Common myeloid progenitor, CD34-positive (primary cell): ENCODE results near the gene MBD3L1. TPM values are rescaled to one million over a fixed set of nuclear protein-coding genes. Genes with fewer than 3 reads are reported as not detected.

ENCODE experiments used
- CTCF ChIA-PET: fragments of 350-600 bp; sonication (Branson Sonifier 250); formaldehyde crosslinking; loops from one replicate; lab custom pipeline; 2021; ENCODE audit warnings: antibody characterized with exemption; lab: Charles Lee
- POLR2A ChIA-PET: fragments of 350-600 bp; sonication (Branson Sonifier 250); formaldehyde crosslinking; loops from one replicate; lab custom pipeline; 2021; ENCODE audit warnings: antibody characterized with exemption; lab: Charles Lee
- DNase-seq, 3 donors: peaks; one replicate each; pipeline versions ENCODE4 v3.0.0 to v3.0.0-alpha.2; 2013
- H3K27ac ChIP-seq, 2 experiments: 1 replicate in 1 of 2; 2 replicates in 1 of 2; pipeline ENCODE4 v1.7.0; 2013; ENCODE audit warnings: inconsistent platforms in 2 of 2, low read length in 2 of 2, mild to moderate bottlenecking in 2 of 2, low read depth in 1 of 2, moderate library complexity in 1 of 2; ENCODE audit not compliant: severe bottlenecking in 2 of 2, insufficient read depth in 1 of 2, poor library complexity in 1 of 2
- H3K27me3 ChIP-seq, 5 experiments: replicated peaks in 2 of 5; 1 replicate in 3 of 5; 2 replicates in 2 of 5; pipeline versions ENCODE4 v1.6.1 to v1.7.0; 2013; ENCODE audit warnings: low read length in 4 of 5, mild to moderate bottlenecking in 2 of 5, moderate library complexity in 2 of 5, inconsistent platforms in 1 of 5; ENCODE audit not compliant: insufficient read depth in 5 of 5, control insufficient read depth in 4 of 5
- H3K36me3 ChIP-seq, 4 experiments: 1 replicate in 2 of 4; 2 replicates in 2 of 4; pipeline versions ENCODE4 v1.6.1 to v1.7.0; 2013; ENCODE audit warnings: low read length in 3 of 4, control low read depth in 1 of 4, mild to moderate bottlenecking in 1 of 4; ENCODE audit not compliant: control insufficient read depth in 4 of 4, insufficient read depth in 4 of 4
- H3K4me1 ChIP-seq, 4 experiments: 1 replicate in 3 of 4; 2 replicates in 1 of 4; pipeline versions ENCODE4 v1.6.1 to v1.7.1; 2013; ENCODE audit warnings: low read length in 3 of 4, mild to moderate bottlenecking in 3 of 4, control low read depth in 1 of 4, inconsistent platforms in 1 of 4, moderate library complexity in 1 of 4; ENCODE audit not compliant: control insufficient read depth in 4 of 4, insufficient read depth in 4 of 4; ENCODE audit errors: control extremely low read depth in 1 of 4
- H3K4me3 ChIP-seq, 7 experiments: 1 replicate in 4 of 7; 2 replicates in 3 of 7; pipeline versions ENCODE4 v1.5.1 to v1.7.0; 2013; ENCODE audit warnings: mild to moderate bottlenecking in 7 of 7, low read length in 6 of 7, moderate library complexity in 6 of 7, inconsistent platforms in 2 of 7, low read depth in 2 of 7, control low read depth in 1 of 7; ENCODE audit not compliant: insufficient read depth in 4 of 7, control insufficient read depth in 1 of 7; ENCODE audit errors: extremely low read depth in 1 of 7
- H3K9me3 ChIP-seq, 5 experiments: 1 replicate in 4 of 5; 2 replicates in 1 of 5; pipeline versions ENCODE4 v1.6.1 to v1.7.1; 2013; ENCODE audit warnings: low read length in 4 of 5, mild to moderate bottlenecking in 2 of 5, inconsistent platforms in 1 of 5, low read depth in 1 of 5, moderate library complexity in 1 of 5; ENCODE audit not compliant: control insufficient read depth in 4 of 5, insufficient read depth in 2 of 5; ENCODE audit errors: control extremely low read depth in 1 of 5
- WGBS: methylation state at CpG from one replicate; pipeline ENCODE4 v1.1.5; 2013; ENCODE audit not compliant: insufficient coverage; 5-methylcytosine and 5-hydroxymethylcytosine counted together
- polyA plus RNA-seq: library from polyadenylated mRNA; unstranded; fragments of 120-200 nt; gene quantifications from one replicate; pipeline ENCODE4 v1.2.1, GENCODE V29; 2013

Gene MBD3L1
- not detected for polyA plus RNA-seq

DNA sequence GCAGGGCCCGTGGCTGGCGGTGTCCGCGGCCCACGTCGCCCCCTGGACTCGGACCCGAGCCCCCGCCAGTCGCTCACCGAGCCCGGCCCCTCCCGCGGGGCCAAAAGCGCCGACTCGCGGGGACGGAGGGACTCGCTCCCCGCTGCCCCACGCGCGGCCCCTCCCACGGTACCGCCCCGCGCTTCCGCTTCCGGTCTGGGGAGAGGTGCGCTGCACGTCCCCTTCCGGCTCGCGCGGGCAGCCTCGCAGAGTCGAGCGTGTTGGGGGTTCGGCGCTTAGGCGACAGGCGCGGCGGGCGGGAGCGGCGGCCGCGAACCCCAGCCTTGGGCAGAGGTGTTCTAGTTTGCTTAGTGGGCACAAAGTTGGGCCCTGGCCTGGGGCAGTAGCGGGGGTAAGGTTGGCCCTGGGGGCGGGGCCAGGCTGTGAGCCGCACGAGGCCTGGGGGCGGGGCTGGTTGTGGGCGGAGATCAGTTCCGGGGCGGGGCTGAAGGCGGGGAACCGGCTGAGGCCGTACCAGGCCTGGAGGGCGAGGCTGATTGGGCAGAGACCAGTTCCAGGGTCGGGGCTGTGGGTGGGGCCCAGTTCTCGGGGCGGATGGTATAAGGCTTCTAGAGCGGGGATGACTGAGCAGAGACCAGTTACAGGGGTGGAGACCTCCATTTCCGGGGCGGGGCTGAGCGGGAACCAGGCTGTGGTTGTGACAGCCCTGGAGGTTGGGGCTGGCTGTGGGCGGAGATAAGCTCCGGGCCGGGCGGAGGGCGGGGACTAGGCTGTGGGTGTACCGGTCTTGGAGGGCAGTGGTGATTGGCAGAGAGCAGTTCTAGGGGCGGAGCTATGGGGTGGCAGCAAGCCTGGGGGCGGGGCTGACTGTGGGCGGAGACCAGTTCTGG, at the start of gene MBD3L1, which contains the start of gene ZNF558:
Gene MBD3L1 (plus strand): TSS at position 246 of the 890 bp plus-strand sequence. CDS start 10,302 bp downstream, outside the sequence.
Gene ZNF558 (minus strand): TSS at position 173 of the 890 bp plus-strand sequence. CDS start 9,645 bp downstream, outside the sequence.
- peak; percentile 99 to 100 (median 100) for DNase-seq
- ChIA-PET CTCF (interaction anchor here (0.9 to 1.0 kb wide), 2 partner anchors 11 to 129 kb away, joined by 3 read pairs; no protein-coding TSS in a partner anchor), POLR2A (no interaction called here)
- peaks cover 0 to 1% (median 0%) of the 10 kb centered on the region in 5 experiments for H3K9me3 ChIP-seq
- H3K4me3 ChIP-seq: peak within 1 kb of the TSS; percentile 75 to 90 (median 86)
- H3K4me1 ChIP-seq: peaks cover 10 to 16% (median 13%) of the 10 kb centered on the region in 4 experiments
- peak within 1 kb of the TSS; percentile 74 to 93 for H3K27ac ChIP-seq
- WGBS: under 1% methylated on average over 47 of the region's 78 CpGs
- H3K27me3 ChIP-seq: no peaks in the 10 kb centered on the region
- peaks cover 3 to 11% (median 6%) of the 10 kb centered on the region in 4 experiments for H3K36me3 ChIP-seq

DNA sequence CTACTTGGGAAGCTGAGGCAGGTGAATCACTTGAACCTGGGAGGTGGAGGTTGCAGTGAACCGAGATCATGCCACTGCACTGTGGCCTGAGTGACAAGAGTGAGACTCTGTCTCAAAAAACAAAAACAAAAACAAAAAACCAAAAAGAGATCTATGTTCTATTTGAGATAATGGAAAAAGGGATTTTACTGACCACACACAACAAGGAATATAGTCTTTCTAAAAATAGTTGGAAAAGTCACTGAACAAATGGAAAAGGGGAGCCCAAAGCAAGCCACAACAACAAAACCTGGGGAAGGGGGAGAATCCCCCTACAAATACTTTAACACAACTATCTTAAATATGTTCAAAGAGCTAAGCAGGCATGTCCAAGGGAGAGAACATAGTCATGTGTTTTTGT, 37.4 kb upstream of the MBD3L1 start:
- H3K27me3 ChIP-seq: no peaks in the 10 kb centered on the region
- no peaks in the 10 kb centered on the region for H3K36me3 ChIP-seq
- CTCF ChIA-PET: no interaction called here
- H3K4me1 ChIP-seq: no peaks in the 10 kb centered on the region
- no peak overlapping the region for H3K4me3 ChIP-seq
- peaks cover 0 to 16% (median 10%) of the 10 kb centered on the region in 5 experiments for H3K9me3 ChIP-seq
- POLR2A ChIA-PET: no interaction called here
- no CpG with 5 or more reads among the region's 1 CpG for WGBS
- no peak overlapping the region for H3K27ac ChIP-seq
- DNase-seq: no peak

- no CpG with 5 or more reads among the region's 1 CpG for WGBS
- Histone ChIP-seq H3K27ac (no peak overlapping the region), H3K36me3 (peaks cover 21 to 60% (median 31%) of the 10 kb centered on the region in 4 experiments), H3K9me3 (peaks cover 13 to 80% (median 52%) of the 10 kb centered on the region in 5 experiments), H3K4me3 (no peak overlapping the region), H3K4me1 (no peaks in the 10 kb centered on the region), H3K27me3 (no peaks in the 10 kb centered on the region)
- ChIA-PET CTCF (no interaction called here), POLR2A (no interaction called here)
- peak in 2 of 3 donors; percentile 36 to 52 for DNase-seq
Observed at GRCh38 chr19:8806661-8807060, 25.5 kb upstream of the MBD3L1 start.

DNA sequence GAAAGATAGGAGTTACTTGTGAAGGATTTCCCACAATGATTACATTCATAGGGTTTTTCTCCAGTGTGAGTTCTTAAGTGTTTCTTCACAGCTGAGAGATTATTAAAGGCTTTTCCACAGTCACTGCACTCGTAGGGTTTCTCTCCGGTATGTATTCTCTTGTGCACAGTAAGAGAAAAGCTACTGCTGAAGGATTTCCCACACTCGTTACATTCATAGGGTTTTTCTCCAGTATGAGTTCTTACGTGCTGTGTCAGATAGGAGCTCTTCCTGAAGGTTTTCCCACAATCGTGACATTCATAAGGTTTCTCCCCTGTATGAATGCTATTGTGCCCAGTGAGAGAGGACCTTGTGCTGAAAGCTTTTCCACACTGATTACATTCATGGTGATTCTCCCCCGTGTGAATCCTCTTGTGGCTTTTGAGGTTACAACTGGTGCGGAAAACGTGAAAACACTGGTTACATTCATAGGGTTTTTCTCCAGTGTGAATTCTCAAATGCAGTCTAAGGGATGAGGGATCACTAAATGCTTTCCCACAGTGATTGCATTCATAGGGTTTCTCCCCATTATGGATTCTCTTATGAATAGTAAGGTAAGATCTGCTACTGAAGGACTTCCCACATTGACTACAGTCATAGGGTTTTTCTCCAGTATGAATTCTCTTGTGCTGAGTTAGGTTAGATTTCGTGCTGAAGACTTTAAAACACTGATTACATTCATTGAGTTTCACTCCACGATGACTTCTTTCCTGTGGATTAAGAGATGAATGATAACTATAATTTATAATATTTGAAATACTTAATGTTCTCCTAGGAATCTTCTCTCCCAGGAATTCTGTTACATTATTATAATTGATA, 20.6 kb upstream of the MBD3L1 start:
- ChIA-PET CTCF (no interaction called here), POLR2A (no interaction called here)
- H3K4me3 ChIP-seq: peak overlapping the region in 2 of 7 experiments; percentile 1 to 54
- H3K27me3 ChIP-seq: no peaks in the 10 kb centered on the region
- H3K9me3 ChIP-seq: peaks cover 29 to 96% (median 76%) of the 10 kb centered on the region in 5 experiments
- no peak overlapping the region for H3K27ac ChIP-seq
- over 99% methylated on average over 8 of the region's 10 CpGs for WGBS
- peaks cover 42 to 92% (median 64%) of the 10 kb centered on the region in 4 experiments for H3K36me3 ChIP-seq
- peak in 2 of 3 donors; percentile 31 to 49 for DNase-seq
- H3K4me1 ChIP-seq: no peaks in the 10 kb centered on the region

DNA sequence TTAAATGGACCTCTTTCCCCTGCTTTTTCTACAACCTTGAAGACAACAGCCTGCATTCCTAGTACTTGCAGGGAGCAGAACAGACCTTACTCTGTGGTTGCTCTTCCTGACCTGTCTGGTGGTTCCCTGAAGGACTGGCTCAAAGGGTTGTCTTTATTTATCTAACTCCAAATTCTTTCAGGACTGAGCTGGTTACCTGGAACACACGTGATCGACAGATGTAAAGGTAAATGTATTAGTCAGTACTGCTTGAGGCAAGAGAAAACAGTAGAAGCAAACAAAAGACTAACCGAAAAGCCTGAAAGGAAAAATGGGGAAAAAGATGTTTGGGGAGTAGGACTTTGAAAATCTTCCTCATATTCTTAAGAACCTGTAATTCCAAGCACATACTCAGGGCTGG, 18.0 kb upstream of the MBD3L1 start:
- DNase-seq: no peak
- Histone ChIP-seq H3K27ac (no peak overlapping the region), H3K36me3 (peaks cover 50 to 96% (median 62%) of the 10 kb centered on the region in 4 experiments), H3K4me3 (peak overlapping the region in 1 of 7 experiments; percentile 16), H3K9me3 (peaks cover 35 to 96% (median 69%) of the 10 kb centered on the region in 5 experiments), H3K4me1 (no peaks in the 10 kb centered on the region), H3K27me3 (no peaks in the 10 kb centered on the region)
- ChIA-PET POLR2A (no interaction called here), CTCF (no interaction called here)
- WGBS: no CpG with 5 or more reads among the region's 3 CpGs

GRCh38 chr19:8815780-8816179, 16.4 kb upstream of the MBD3L1 start:
- H3K9me3 ChIP-seq: peaks cover 34 to 96% (median 74%) of the 10 kb centered on the region in 5 experiments
- ChIA-PET POLR2A (no interaction called here), CTCF (no interaction called here)
- no peaks in the 10 kb centered on the region for H3K27me3 ChIP-seq
- no peak overlapping the region for H3K4me3 ChIP-seq
- no peaks in the 10 kb centered on the region for H3K4me1 ChIP-seq
- DNase-seq: peak in 1 of 3 donors; percentile 9
- H3K36me3 ChIP-seq: peaks cover 53 to 100% (median 67%) of the 10 kb centered on the region in 4 experiments
- H3K27ac ChIP-seq: no peak overlapping the region
- WGBS: 96% methylated on average over 2 of the region's 2 CpGs
